Lung (tissue), 12 donors: ENCODE results near the gene ZNF511. TPM values are rescaled to one million over a fixed set of nuclear protein-coding genes. Genes with fewer than 3 reads are reported as not detected.

Experiments used
- ATAC-seq: fragments of 200-7000 bp; cut with Tn5 transposase; one replicate; pipeline ENCODE4 v1.9.1; 2020; ENCODE audit warnings: moderate number of reproducible peaks; ENCODE audit not compliant: insufficient read depth, low FRiP score
- DNase-seq, 3 donors: peaks; one replicate each; pipeline ENCODE4 v3.0.0-alpha.2; 2013 to 2017
- H3K27ac ChIP-seq, 2 donors: one replicate each; pipeline ENCODE4 v1.5.1; 2013; ENCODE audit warnings: mild to moderate bottlenecking in 2 of 2, moderate library complexity in 2 of 2, control low read depth in 1 of 2, inconsistent platforms in 1 of 2, low read depth in 1 of 2, low read length in 1 of 2
- H3K27me3 ChIP-seq, 3 donors: one replicate each; pipeline ENCODE4 v1.5.1; 2013; ENCODE audit warnings: low read length in 2 of 3; ENCODE audit not compliant: control insufficient read depth in 3 of 3, insufficient read depth in 3 of 3
- H3K36me3 ChIP-seq, 4 donors: one replicate each; pipeline ENCODE4 v1.5.1; 2013; ENCODE audit warnings: low read length in 4 of 4, mild to moderate bottlenecking in 1 of 4, moderate library complexity in 1 of 4; ENCODE audit not compliant: control insufficient read depth in 4 of 4, insufficient read depth in 4 of 4
- H3K4me1 ChIP-seq, 5 donors: one replicate each; pipeline ENCODE4 v1.5.1; 2013; ENCODE audit warnings: low read length in 5 of 5, mild to moderate bottlenecking in 2 of 5, moderate library complexity in 1 of 5; ENCODE audit not compliant: control insufficient read depth in 5 of 5, insufficient read depth in 5 of 5
- H3K4me3 ChIP-seq: one replicate; pipeline ENCODE4 v1.5.1; 2013; ENCODE audit warnings: mild to moderate bottlenecking, control low read depth, moderate library complexity
- H3K9ac ChIP-seq, 2 donors: one replicate each; pipeline ENCODE4 v1.5.1; 2013; ENCODE audit warnings: low read length in 2 of 2, control low read depth in 1 of 2; ENCODE audit not compliant: insufficient read depth in 1 of 2
- H3K9me3 ChIP-seq, 4 donors: one replicate each; pipeline ENCODE4 v1.5.1; 2013; ENCODE audit warnings: low read length in 3 of 4, mild to moderate bottlenecking in 1 of 4, moderate library complexity in 1 of 4; ENCODE audit not compliant: control insufficient read depth in 4 of 4, insufficient read depth in 3 of 4
- WGBS, 2 donors: extraction: QIAGEN DNeasy Blood & Tissue Kit; methylation state at CpG; one replicate each; pipeline ENCODE4 v1.1.7; 2013; 5-methylcytosine and 5-hydroxymethylcytosine counted together
- polyA plus RNA-seq, 2 donors: library from polyadenylated mRNA; stranded (reverse); fragments of 200-250 nt; gene quantifications; one replicate each; pipeline ENCODE4 v1.2.1, GENCODE V29; 2013
- total RNA-seq, 2 donors: library from RNA; depleted of rRNA in 1 of 2; stranded (reverse); fragments of >200 nt in 1 of 2; gene quantifications; one replicate each; pipeline ENCODE4 v1.2.1, GENCODE V29; 2014 to 2021
- TF ChIP-seq, protein P1 (sequence below): IDR thresholded peaks from 2 replicates; pipeline ENCODE4 v1.5.1; 2012; ENCODE audit warnings: mild to moderate bottlenecking; ENCODE audit errors: control extremely low read depth, extremely low read depth
- donor health status: control.
- donor health status: control.
- donor health status: Bipolar disorder and iron deficiency.
- donor health status: healthy.
- donor health status: DM: yes; HTN: yes; CAD: no.

The ZNF511 gene
- total and polyA plus RNA-seq, 4 donors: 18.6 to 79.9 (median 43.6) TPM

DNA sequence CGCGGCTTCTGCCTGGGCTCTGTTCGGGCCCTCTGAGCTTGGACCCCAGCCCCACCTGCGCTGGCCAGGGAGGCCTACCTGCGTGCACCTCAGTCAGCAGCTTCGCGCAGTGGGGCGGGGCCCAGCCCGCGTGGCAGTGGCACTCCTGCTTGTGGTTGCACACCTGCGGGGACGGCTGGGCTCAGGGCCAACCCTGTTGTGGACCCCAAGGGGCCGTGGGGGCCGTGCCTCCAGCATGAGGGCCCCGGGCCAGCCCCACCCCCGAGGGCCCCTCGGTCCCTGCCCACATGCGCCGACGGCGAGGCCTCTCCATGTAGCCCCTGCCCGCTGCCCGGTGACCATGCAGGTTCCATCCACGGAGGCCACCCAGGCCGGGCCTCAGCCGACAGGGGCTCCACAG, 39.3 kb upstream of the ZNF511 start:
- ATAC-seq: no peak
- no peak overlapping the region for H3K27ac ChIP-seq

DNA sequence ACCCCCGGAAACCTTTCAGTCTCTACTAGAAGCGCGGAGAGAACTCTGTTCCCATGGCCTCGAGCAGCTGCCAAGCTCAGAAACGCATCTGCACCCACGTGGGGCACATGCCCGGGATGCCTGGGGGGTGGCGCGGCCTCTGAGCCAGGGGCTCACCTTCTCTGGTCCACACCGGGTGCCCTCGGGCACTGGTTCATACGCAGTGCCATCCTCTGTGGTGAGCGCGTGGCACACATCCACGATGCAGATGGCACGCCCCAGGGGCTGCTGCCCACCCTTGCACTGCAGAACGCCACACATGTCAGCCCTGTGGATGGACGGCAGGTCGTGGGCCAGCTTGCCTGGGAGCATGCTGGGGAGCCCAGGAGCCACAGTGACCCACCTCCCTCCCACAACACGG, 38.5 kb upstream of the ZNF511 start:
- Histone ChIP-seq H3K4me1 (peaks cover 0 to 7% (median 0%) of the 10 kb centered on the region in 5 donors), H3K27ac (no peak overlapping the region), H3K9me3 (no peaks in the 10 kb centered on the region), H3K9ac (no peak overlapping the region), H3K27me3 (no peaks in the 10 kb centered on the region), H3K36me3 (peaks cover 0 to 27% (median 0%) of the 10 kb centered on the region in 4 donors), H3K4me3 (no peak overlapping the region)
- WGBS, 2 donors: 92 to 94% methylated on average over 20 of the region's 20 CpGs
- TF ChIP-seq, protein P1, sequence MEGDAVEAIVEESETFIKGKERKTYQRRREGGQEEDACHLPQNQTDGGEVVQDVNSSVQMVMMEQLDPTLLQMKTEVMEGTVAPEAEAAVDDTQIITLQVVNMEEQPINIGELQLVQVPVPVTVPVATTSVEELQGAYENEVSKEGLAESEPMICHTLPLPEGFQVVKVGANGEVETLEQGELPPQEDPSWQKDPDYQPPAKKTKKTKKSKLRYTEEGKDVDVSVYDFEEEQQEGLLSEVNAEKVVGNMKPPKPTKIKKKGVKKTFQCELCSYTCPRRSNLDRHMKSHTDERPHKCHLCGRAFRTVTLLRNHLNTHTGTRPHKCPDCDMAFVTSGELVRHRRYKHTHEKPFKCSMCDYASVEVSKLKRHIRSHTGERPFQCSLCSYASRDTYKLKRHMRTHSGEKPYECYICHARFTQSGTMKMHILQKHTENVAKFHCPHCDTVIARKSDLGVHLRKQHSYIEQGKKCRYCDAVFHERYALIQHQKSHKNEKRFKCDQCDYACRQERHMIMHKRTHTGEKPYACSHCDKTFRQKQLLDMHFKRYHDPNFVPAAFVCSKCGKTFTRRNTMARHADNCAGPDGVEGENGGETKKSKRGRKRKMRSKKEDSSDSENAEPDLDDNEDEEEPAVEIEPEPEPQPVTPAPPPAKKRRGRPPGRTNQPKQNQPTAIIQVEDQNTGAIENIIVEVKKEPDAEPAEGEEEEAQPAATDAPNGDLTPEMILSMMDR: no peak
- DNase-seq: no peak
- no peak for ATAC-seq

More for the DNA sequence above, 39.3 kb upstream of the ZNF511 start:
- Histone ChIP-seq H3K4me3 (no peak overlapping the region), H3K36me3 (peaks cover 0 to 27% (median 0%) of the 10 kb centered on the region in 4 donors), H3K9me3 (no peaks in the 10 kb centered on the region), H3K27me3 (no peaks in the 10 kb centered on the region), H3K4me1 (no peaks in the 10 kb centered on the region), H3K9ac (no peak overlapping the region)
- 91 to 94% methylated on average over 24 to 26 of the region's 26 CpGs for WGBS, 2 donors
- TF ChIP-seq, protein P1: no peak
- no peak for DNase-seq

DNA sequence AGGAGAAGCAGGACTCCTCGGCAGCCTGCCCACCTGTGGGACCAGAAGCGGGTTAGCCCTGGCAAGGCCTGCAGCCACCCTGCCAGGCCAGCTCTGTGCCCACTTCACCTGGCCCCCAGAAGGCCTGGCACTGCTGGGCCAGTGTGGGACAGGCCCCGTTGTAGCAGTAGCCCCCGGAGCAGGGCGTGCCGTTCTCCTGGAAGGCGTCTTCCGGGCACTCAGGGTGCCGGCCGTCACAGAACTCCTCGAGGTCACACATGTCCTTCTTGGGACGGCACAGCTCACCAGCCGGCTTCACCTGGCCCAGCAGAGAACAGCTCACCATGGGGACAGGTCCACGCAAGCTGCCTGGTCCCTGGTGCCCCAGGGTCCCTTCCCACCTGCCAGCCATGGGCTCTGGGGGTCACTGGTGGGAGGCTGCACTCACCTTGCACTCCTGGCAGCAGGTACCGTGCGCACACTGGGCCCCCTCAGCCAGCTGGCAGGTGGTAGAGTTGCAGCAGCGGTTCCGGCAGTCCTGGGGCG, 37.9 kb upstream of the ZNF511 start:
- Histone ChIP-seq H3K27ac (no peak overlapping the region), H3K9me3 (no peaks in the 10 kb centered on the region), H3K9ac (no peak overlapping the region), H3K4me3 (no peak overlapping the region), H3K36me3 (peaks cover 0 to 27% (median 0%) of the 10 kb centered on the region in 4 donors), H3K27me3 (no peaks in the 10 kb centered on the region), H3K4me1 (peaks cover 0 to 8% (median 0%) of the 10 kb centered on the region in 5 donors)
- DNase-seq (no peak), ATAC-seq (no peak)
- WGBS, 2 donors: 94 to 98% methylated on average over 19 of the region's 19 CpGs
- TF ChIP-seq, protein P1: no peak
